Posterior vena cava (tissue), 2 donors: ENCODE results near the gene ALLC. TPM values are rescaled to one million over a fixed set of nuclear protein-coding genes. Genes with fewer than 3 reads are reported as not detected.
A peak's percentile ranks its signal among the peaks of the same experiment; 100 is the strongest.

Experiments used
- DNase-seq: peaks from one replicate; pipeline ENCODE4 v3.0.0-alpha.2; 2020; ENCODE audit warnings: low spot score
- intact Hi-C, 2 donors: fragments of 100-400 bp; cut with DNase I; formaldehyde crosslinking; loops; one replicate each; pipeline versions ENCODE4 v1.14.1 to v1.14.2; 2022 to 2023
- total RNA-seq, 2 donors: library from RNA; stranded (reverse); fragmentation: NEBNext Ultra II Directional; extraction: Animal tissue kit (Norgen Biotek cat#: 25700); gene quantifications; one replicate each; pipeline ENCODE4 v1.2.1, GENCODE V29; 2021
- donor health status: DM: yes; HTN: yes; CAD: no.
- donor health status: DM: yes; HTN: yes; CAD: no.

The ALLC gene
- total RNA-seq, 2 donors from 2014 or later: not detected

GRCh38 chr2:3637311-3637675 is 20.7 kb upstream of the ALLC start:
- intact Hi-C loops: no loop called here
- peak; percentile 37 for DNase-seq

DNA sequence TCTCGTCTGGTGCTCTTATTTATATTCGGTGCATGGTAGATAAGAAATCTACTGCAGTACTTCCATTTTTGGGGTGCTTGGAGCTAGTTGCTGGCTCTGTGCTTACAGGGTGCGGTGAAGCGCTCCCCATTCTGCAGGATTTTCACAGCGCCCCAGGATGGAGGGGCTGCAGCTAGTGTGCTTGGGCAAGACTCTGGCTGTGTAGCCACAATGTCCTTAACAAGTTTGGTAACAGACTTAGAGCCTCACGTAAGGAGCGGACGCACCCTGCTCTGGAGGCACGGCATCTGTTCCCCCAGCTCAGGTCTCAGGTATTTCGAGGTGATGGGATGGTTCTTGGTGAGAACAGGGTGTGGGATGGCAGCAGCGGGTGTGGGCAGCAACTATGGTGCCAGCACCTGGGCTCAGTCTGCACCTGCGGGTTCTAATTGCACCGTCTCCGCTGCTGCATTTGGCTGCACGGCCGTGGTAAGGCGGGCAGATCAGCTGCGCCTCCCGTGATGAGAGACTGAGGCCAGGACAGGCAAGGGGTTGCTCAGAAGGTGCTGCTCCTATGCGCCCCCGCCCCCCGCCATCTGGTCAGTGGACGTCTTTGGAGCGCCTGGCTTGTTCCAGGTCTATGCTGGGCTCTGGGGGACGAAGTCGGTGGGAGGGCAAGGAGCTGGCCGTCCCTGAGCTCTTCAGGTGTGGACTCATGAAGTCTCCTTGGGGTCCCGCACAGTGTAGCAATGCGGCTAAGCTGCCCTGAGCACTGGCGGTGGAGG is 20.1 kb upstream of the ALLC start:
- intact Hi-C loops: no loop called here
- peak; percentile 69 for DNase-seq

GRCh38 chr2:3638456-3638810 is 19.6 kb upstream of the ALLC start:
- DNase-seq: peak; percentile 48
- intact Hi-C loops: no loop called here

GRCh38 chr2:3639015-3639630 is 18.9 kb upstream of the ALLC start:
- intact Hi-C loops: no loop called here
- no peak for DNase-seq

DNA sequence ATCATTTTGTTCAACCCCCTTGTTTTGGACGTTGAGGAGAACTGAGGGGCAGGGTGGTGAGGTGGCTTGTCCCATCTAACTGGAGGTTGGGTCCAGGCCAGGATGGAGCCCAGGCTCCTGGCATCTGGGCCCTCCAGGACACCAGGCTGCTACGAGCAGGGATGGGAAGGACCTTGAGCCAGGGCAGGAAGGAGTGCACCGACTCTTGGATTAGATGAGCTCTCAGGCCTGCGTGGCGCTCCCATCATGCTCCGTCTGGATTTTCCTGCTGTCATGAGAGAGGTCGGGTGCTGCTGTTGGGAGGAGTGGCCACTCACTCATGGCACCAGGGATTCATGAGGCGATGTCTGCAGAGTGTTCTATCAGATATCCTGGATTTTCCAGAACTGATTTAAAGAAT is 18.3 kb upstream of the ALLC start:
- DNase-seq: peak; percentile 72
- intact Hi-C loops: no loop called here

DNA sequence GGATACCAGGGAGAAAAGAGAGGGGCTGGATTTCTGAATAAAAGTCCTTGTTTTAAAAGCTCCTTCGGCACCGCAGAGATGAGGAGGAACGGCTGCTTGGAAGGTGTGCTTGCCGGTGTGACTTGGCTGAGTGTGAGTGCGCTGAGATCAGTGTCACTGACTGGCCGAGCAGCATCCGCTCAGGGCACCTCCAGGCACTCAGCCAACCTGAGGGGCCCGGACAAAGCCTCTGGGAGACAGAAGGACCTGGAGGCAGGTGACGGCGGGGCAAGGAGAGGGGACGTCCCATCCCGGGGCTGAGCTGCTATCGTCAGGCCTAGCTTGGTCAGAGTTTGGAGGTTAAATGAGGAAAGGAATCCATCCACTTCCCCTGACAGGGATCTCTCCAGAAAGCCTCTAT is 16.8 kb upstream of the ALLC start:
- intact Hi-C loops: no loop called here
- peak; percentile 73 for DNase-seq

GRCh38 chr2:3641841-3642421 is 16.1 kb upstream of the ALLC start:
- DNase-seq: peak; percentile 72
- intact Hi-C loops: no loop called here

DNA sequence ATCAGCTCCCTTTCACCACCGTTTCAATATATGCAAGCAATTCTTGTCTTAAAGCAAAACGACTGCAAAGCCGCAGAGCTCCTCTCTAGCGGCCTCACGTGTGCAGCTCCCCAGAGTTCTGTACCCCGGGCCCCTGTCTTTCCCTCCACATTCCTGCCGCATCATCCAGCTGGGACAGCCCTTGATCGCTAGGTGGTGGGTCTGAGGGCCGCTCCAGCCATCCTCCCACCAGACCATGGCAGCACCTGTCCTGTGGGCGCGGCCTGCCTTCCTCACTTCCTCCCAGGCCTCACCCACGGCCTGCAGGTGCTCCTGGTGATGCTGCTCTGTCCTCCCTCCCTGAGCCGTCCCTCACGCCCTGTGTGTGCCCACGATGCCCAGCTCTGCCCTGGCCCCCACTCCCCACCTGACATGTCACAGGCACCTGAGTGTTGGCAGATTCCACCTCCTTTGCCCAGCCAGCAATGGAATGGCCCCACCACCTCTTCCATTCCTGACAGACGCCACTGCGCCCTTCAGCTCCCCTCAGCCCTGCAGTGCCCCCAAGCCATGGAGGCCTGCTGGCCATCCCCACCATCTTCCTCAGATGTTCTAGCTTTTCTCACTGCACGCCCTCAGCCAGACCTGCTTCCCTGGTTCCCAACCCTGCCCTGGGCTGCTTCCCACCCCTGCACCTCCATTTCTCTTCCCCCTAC is 15.3 kb upstream of the ALLC start:
- intact Hi-C loops: no loop called here

DNA sequence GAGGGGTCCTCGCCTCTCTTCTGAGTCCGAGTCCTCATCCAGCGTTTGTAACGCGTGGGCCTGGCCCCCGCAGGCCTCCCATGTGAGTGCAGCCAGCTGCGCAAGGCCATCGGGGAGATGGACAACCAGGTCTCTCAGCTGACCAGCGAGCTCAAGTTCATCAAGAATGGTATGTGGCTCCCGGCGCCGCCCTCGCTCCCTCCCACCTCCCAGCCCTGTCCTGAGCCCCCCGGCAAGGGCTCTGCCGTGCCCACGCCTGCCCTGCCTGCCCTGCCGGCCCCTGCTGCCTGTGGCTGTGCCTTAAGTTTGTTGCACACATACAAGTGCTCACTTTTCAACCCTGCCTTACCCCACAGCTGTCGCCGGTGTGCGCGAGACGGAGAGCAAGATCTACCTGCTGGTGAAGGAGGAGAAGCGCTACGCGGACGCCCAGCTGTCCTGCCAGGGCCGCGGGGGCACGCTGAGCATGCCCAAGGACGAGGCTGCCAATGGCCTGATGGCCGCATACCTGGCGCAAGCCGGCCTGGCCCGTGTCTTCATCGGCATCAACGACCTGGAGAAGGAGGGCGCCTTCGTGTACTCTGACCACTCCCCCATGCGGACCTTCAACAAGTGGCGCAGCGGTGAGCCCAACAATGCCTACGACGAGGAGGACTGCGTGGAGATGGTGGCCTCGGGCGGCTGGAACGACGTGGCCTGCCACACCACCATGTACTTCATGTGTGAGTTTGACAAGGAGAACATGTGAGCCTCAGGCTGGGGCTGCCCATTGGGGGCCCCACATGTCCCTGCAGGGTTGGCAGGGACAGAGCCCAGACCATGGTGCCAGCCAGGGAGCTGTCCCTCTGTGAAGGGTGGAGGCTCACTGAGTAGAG is 14.4 kb upstream of the ALLC start:
- intact Hi-C loops: no loop called here
- peak; percentile 73 for DNase-seq

More for the DNA sequence above, 15.3 kb upstream of the ALLC start:
- DNase-seq: peak; percentile 59

- intact Hi-C loops: no loop called here
Observed at GRCh38 chr2:3644246-3644525, 13.8 kb upstream of the ALLC start.

DNA sequence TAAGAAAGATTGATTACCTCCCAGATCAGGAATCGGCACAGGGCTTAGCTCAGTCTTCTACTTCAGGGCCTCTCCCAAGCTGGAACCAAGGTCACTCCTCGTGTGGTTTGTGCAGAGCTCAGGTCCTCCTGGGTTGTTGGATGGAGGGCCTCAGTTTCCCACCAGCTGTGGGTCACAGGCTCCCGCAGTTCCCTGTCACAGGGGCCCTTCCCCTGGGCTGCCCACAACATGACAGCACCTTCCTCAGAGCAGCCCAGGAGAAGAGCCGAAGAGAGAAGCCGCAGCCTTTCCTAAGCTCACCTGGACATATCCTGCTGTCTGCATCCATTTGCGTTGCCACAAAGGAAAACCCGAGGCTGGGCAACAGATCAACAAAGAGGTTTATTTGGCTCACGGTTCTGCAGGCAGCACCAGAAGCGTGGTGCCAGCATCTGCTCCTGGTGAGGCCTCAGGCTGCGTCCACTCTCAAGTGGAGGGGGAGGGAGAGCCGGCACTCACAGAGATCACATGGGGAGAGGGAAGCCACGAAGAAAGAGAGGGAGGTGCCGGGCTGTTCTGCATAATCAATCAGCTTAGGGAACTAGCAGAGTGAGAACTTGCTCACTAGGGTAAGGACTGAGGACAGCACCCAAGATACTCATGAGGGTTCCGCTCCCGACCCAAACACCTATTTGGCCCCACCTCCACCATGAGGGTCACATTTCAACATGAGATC is 13.0 kb upstream of the ALLC start:
- intact Hi-C loops: no loop called here
- peak; percentile 67 for DNase-seq

More at GRCh38 chr2:3644246-3644525, 13.8 kb upstream of the ALLC start:
- DNase-seq: no peak

DNA sequence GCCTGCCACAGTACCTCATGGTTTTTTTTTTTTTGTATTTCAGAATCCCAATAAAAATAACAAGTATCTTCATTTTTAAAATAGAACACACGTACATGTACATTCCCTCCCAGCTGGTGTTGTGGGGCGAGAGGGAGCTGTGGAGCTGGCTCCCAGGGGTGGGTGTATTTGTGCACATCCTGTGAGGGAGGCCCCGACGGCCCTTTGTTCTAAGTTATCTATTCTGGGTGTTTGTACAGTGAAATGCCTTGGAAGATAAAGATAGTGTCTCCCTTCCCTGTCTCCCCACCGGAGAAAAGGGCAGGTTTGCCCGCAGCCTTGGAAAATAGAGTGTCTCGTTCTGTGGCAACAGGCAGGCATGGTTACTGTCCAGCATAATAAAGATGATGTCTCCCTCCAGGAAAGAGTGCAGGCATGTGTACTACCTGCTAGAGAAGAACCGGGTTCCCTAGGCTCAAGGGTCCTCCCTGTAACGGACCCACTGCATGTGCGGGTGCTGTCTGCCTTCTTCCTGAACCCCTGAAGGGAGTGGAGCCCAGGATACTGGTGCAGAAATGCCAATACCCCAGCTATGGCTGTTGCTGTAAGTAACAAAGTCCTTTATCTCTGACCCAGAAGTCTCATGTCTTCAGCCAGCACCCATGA is 12.1 kb upstream of the ALLC start:
- intact Hi-C loops: loop anchor here in 1 of 2 donors (1.0 kb wide), 1 partner anchor 10 kb away; no protein-coding TSS in a partner anchor
- peak; percentile 53 for DNase-seq

DNA sequence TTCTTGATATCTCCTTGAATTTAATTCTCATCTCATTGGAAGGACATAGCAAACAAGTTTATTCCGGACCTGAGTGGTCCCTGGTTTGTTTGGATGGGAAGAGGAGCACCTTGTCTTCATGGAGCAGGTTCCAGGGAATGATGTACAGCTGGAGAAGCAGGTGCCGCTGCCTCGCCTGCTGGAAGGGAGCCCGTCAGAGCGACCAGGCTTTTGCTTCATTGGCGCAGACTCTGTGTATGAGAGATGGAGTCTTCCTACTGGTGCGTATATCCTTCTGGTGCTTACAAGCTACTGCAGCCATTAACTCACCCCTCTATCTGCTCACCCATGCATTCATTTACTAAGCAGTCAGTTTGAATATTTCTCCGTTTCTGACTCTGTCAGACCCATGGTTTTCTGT is 11.6 kb upstream of the ALLC start:
- intact Hi-C loops: loop anchor here in 1 of 2 donors (1.0 kb wide), 1 partner anchor 10 kb away; no protein-coding TSS in a partner anchor
- peak; percentile 46 for DNase-seq

DNA sequence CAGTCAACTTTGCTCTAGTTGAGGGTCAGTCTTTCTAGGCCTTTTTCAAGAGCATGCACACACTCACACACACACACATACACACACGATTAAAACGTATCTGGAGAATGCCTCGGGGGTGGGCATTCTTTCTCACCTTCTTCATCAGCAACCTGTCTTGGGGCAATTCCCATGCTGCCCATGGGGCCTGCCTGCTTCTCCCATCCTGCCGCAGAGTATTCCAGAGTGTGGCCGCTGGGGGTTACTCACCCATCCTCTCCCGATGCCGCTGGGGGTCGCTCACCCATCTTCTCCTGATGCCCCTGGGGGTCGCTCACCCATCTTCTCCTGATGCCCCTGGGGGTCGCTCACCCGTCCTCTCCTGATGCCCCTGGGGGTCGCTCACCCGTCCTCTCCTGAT is 10.8 kb upstream of the ALLC start:
- DNase-seq: peak; percentile 78
- intact Hi-C loops: no loop called here

DNA sequence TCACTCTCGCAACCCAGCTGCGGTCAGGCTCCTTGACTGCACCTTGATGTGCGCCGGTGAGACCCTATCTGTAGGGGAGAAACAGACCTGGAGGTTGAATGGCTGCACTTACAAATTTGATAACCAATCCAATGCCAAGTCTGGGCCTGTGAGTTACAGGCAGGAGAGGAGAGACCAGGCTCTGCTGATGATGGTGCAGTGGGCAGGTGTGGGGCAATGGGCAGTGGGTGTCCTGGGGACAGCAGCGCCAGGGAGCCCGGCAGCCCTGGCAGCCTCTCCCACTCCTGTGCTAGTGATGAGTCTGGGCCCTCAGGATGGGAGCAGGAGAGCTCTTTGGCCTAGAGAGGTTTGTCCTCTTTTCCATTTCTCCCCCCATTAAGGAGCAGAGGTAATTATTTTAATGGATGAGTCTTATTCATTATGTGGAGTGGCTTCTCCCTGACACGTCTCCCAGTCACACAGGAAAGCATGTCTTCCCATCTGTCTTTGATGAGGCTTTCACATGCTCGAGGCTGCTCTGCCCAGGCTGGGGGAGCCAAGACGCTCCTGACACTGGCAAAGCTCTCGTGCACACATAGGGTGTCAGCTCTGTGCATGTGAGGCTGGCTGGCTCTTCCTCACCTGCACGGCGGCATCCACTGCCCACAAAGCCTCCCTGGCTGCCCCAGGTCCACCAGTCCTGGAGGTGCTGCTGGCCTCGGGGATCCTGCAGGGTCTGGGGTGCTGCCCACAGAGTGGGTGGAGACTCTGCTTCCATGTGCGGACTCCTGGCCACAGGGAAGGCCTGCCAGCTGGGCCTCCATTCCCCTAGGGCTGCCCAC is 10.0 kb upstream of the ALLC start:
- intact Hi-C loops: no loop called here
- no peak for DNase-seq

DNA sequence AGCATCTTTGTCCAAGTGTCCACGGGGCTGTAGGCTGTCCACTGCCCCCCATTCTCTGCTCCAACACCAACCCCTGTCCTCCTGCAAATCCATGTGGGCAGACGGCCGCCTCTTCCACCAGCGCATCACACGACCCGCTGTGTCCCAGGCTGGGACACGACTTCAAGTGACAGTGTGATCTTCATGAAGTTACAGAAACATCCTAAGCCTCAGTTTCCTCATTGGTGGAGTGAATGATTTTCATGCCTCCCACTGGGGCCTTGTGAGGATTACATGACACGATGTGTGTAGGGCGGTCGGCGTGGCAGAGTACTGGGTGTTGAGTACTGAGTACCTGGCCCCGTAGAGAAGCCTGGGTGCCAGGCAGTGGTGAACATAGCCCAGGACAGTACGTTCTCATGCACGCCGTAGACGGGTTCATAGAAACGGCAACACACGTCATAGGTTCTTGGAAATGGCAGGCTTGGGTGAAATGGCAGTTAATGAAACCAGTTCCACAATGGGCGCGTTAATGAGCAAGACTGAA is 9.3 kb upstream of the ALLC start:
- intact Hi-C loops: no loop called here
- DNase-seq: peak; percentile 74

DNA sequence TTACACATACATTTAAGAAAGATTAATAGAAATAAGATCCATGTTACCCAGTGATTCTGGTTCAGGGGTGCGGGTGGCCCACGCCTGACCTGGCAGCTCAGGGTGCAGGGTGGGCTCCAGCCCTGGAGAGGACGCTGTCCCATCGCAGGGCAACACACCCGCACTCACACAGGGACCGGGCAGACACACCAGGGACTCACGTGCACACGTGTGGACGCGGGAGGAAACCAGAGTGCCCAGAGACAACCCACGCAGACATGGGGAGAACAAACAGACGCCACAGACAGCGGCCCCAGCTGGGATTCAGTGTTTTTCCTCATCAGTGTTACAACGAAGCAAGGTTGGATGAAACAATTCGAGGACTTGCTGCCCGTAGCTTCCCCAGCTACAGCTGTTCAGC is 8.4 kb upstream of the ALLC start:
- intact Hi-C loops: no loop called here
- DNase-seq: no peak
